Activated gamma-delta T cell treated with Interleukin-2 at 50 U/mL for 16 hours (primary cell): ENCODE data around the gene PCYOX1L.
"Not testable (repeated sequence)": the region's sequence is repeated elsewhere in the genome, so short reads cannot be mapped to it uniquely, and the experiment has no call there.

Experiments used
- DNase-seq: peaks from one replicate; pipeline ENCODE4 v3.0.0-alpha.2; 2020

Gene PCYOX1L

GRCh38 chr5:149388498-149389190, 30.8 kb downstream of the PCYOX1L start:
- no peak for DNase-seq

GRCh38 chr5:149389552-149390495, 32.0 kb downstream of the PCYOX1L start:
- DNase-seq = no peak

DNA sequence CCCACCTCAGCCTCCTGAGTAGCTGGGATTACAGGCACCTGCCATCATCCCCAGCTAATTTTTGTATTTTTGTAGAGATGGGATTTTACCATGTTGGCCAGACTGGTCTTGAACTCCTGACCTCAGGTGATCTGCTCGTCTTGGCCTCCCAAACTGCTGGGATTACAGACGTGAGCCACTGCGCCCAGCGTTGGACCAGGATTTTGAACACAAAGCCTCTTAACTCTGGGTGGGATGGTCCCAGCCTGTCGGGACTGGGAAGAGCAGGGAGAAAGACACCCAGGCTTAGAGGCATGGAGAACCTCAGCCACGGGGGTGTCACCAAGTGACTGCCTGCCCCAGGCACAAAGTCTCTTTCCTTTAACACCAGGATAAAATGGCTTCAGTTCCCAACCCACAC, 33.2 kb downstream of the PCYOX1L start:
- DNase-seq = not testable (repeated sequence)

DNA sequence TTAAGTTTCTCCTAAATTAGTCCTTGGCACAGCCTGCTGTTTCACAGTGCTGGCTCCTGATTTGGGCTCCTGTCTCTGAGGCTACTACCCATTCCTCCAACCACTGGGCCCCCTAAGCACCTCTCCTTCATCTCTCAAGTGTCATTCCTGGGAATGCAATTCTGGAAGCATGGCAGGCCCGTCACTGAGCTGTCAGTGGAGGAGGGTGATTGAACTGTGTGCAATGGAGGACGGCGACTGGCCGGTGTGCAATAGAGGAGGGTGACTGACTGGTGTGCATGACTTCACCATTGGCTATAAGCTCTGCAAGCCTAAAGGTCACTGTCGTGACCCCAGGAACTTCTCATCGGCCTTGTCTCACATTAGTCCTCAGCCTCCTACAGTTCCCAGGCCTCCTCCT, 33.7 kb downstream of the PCYOX1L start:
- no peak for DNase-seq

DNA sequence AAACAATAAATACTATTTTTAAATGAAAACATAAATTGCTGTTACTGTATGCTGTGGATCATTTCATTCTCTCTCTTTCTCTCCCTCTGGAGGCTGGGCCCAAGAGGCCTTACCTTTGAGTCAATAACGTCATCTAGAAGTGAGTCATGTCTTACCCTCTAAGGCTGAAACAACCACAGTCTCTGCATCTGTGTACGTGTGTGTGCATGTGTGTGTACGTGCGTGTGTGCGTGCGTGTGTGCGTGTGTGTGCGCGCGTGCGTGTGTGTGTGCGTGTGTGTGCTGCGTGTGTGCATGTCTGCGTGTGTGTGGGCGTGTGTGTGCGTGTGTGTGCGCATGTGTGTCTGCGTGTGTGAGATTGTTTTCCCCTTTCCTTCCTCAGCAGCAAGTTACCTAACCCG, 34.9 kb downstream of the PCYOX1L start:
- DNase-seq = no peak

- DNase-seq = not testable (repeated sequence)
Measured at GRCh38 chr5:149394996-149395395, 37.1 kb downstream of the PCYOX1L start.

- DNase-seq = no peak
Measured at GRCh38 chr5:149397530-149397929, 39.7 kb downstream of the PCYOX1L start.

DNA sequence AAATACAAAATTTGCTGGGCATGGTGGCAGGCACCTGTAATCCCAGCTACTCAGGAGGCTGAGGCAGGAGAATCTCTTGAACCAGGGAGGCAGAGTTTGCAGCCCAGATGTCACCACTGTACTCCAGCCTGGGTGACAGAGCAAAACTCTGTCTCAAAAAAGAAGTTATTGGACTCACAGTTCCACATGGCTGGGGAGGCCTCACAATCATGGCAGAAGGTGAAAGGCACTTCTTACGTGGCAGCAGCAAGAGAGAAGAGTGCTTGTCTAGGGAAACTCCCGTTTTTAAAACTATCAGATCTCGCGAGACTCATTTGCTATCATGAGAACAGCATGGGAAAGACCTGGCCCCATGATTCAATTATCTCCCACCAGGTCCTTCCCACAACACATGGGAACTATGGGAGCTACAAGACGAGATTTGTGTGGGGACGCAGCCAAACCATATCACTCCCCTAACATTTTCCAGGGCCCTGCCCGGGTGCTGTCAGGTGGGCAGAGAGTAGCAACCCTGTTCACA, 41.0 kb downstream of the PCYOX1L start:
- not testable (repeated sequence) for DNase-seq

DNA sequence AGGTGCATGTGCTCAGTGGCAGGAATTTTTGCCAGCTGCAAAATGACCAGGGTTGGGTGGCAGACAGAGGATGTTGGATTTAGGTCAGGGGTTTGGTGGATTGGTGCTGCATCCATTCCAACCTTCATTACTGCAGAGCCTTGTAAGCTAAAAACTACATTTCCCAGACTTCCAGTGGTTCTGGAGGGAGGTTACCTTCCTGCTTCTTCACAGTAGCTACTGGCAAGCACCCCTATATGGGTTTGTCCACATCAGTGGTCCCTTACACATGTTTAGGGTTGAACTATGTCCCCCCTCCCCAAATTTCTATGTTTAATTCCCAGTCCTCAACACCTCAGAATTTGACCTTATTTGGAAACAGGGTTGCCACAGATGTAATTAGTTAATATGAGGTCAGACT, 41.9 kb downstream of the PCYOX1L start:
- DNase-seq = no peak

DNA sequence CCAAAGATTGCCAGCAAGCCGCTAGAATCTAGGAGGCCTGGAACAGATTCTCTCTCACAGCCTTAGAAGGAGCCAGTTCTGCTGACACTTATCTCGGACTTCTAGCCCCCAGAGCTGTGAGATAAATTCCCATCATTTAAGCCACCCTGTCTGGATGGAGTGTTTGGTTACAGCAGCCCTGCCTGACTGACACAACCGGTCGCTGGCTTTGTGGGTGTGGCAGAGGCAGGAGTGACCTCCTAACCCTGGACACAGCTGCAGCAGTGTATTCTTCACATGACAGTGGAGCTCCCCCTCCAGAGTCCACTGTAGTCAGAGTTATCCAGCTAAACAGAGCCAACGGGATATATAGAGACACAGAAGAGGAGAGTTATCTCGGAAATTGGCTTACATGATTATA, 42.5 kb downstream of the PCYOX1L start:
- no peak for DNase-seq

GRCh38 chr5:149401051-149401450, 43.2 kb downstream of the PCYOX1L start:
- no peak for DNase-seq

- DNase-seq = no peak
Measured at GRCh38 chr5:149402291-149402690, 44.4 kb downstream of the PCYOX1L start.

- DNase-seq = no peak
Measured at GRCh38 chr5:149403923-149404745, 46.3 kb downstream of the PCYOX1L start.

DNA sequence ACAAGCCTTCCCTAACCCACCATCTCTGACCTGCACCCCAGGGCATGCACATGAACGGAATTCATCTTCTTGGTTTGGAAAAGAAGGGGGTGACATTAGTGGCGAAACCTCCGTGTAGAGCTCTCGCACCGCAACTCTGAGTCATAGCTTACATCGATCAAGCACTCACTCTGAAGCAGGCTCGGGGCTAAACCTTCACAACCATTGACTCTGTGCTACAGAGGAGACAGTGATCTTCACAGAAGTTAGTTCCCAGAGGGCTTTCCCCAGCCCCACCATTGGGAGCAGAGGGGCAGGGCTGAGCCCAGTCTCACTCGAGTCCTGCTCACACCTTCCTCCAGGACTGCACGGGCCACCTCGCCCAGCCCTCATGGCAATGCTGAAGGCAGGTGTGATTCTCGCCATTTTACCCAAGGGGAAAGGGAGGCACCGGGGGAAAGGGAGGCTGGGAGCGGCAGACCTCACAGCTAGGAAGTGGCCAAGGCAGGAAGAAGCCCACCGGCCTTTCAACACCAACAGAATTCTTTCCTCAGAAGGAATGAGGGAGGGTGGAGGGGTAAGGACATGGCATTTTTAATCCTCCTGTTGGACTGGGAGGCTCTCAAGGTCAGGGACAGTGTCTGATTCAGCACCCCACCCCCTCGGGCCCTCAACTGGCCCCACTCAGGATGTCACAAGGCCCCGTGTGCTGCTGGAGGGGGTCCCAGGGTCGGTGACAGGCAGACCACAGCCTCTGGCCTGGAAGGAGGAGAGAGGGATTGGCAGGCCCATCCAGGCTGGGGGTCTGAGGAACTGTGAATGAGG, 47.1 kb downstream of the PCYOX1L start:
- no peak for DNase-seq

- DNase-seq = no peak
Measured at GRCh38 chr5:149405550-149406202, 47.8 kb downstream of the PCYOX1L start.

DNA sequence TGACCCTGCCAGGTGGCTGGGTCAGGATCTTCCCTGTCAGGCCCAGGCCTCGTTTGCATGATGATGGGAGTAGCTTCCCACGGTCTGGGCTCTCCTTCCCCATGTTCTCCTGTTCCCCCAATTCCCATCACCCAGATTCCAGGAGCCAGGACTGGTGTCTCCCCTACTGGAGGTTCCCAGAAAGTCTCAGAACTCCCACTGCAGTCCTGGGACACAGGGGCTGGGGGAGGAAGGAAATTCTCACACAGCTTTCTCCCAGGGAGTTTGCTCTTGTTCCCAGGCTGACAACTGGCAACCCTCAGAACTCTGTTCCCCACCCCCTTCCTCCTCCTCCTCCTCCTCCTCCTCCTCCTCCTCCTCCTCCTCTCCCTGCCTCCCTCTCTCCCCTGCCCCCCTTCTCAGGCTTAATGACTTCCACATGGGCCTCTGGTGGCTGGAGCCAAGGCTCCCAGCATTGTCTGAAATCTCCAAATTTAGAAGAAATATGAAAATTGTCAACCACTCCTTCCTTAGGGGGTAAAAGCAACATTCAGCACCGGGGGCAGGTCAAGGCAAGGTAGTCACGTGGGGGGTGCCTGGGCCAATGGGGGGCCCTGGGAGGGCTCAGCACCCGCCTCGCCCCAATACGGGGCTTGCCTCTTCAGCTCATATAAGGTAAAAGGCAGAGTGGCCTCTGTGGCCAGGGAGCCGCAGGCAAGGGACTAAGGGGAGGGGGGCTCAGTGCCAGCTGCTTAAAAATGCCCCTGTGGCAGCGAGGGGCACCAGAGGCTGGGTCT, 48.5 kb downstream of the PCYOX1L start:
- DNase-seq = no peak

- DNase-seq = no peak
Measured at GRCh38 chr5:149406979-149407306, 49.1 kb downstream of the PCYOX1L start.

GRCh38 chr5:149407323-149408251, 49.7 kb downstream of the PCYOX1L start:
- DNase-seq = no peak

DNA sequence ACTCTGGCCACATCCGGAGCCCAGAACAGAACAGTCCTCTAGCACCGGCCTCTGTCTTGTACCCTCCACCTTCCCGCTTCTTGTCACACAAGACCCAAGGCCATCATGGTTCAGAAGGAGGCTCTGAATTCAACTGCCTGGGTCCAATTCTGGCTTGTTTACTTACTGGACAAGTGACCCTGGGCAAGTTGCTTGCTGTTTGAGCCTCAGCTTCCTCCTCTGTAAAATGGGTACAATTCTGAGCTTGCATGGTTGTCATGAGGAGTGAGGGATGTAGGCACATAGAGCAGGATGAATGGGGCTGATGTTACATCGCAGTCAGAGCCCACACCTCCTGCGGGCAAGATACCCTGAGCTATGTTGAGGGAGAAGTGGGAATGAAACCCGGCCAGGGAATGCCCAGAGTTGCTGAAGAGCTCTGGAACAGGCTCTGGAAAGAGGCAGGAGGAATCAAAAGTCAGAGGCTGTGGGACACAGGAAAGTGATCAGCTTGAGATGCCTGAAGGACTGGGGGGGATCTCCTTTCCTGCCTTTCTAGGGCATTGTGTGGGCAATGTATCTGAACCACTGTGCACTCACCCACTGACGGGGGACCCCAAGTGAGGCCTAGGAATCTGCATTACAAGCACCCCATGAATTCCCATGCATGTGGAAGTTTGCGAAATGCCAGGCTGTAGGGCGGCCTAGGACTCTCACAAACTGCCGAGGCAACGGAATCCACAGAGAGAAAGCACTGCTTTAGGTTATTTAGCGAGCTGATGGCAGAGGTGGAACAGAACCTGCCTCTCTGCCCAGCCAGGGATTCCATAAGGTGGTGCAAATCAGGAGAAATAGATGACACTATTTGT, 50.6 kb downstream of the PCYOX1L start:
- DNase-seq = no peak
